Measurements from ENCODE around the gene PRKG1. TPM values are rescaled to one million over a fixed set of nuclear protein-coding genes. Genes with fewer than 3 reads are reported as not detected.

PRKG1 gene
- total RNA-seq, 5 donors from 2014 or later (not counting 1 experiment from before 2014, with no cell fraction given) = 0.03 to 0.26 (median 0.19) TPM; not detected in 1

DNA sequence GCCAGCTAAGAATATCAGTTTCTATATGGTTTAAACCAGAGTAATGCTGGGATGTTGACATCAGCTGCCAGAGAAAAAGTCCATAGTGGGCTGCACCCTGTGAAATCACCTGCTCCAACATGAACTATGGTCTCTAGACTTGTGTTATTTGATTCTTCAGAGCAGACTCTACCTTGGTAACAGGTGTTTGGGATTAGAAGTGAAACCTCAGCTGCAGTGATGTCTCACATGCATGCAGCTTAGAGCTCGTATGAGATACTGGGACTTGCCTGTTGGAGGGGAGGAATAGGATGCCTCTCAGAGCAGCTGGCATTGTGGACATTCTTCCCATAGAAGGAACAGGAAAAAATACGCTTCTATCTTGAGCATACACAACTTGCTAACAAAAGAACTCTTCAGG lies 912.2 kb downstream of the PRKG1 start:
- peaks cover 4% of the 10 kb centered on the region in 3 donors for H3K9me3 Mint-ChIP-seq
- Histone ChIP-seq H3K36me3 (ENCODE audit: control insufficient read depth in 2 of 2, extremely low read depth in 1 of 2, insufficient read depth in 1 of 2, low read length in 1 of 2) (no peaks in the 10 kb centered on the region), H3K27me3 (replicated peaks in 1 of 2; ENCODE audit: control insufficient read depth in 2 of 2, extremely low read depth in 1 of 2, insufficient read depth in 2 of 2, low read length in 1 of 2) (peaks cover 0 to 8% of the 10 kb centered on the region in 2 experiments), H3K27ac (ENCODE audit: low read length) (no peak overlapping the region), H3K4me3 (ENCODE audit: control insufficient read depth in 1 of 2, extremely low read depth in 1 of 2, low read length in 1 of 2) (no peak overlapping the region), H3K9me3 (no peaks in the 10 kb centered on the region), H3K4me1 (ENCODE audit: control insufficient read depth in 1 of 2, extremely low read depth in 1 of 2, insufficient read depth in 2 of 2, low read length in 2 of 2) (no peaks in the 10 kb centered on the region)
- H3K27me3 Mint-ChIP-seq = no peaks in the 10 kb centered on the region
- CTCF ChIA-PET = no interaction called here
- H3K4me1 Mint-ChIP-seq = no peaks in the 10 kb centered on the region
- H3K4me3 Mint-ChIP-seq = no peak overlapping the region
- H3K36me3 Mint-ChIP-seq = no peaks in the 10 kb centered on the region
- no peak for DNase-seq
- ATAC-seq (replicated peaks in 1 of 4) = no peak
- POLR2A ChIA-PET = interaction anchor here in 1 of 2 donors (0.6 kb wide), 1 partner anchor 18 kb away, joined by 3 read pairs; no protein-coding TSS in a partner anchor
- WGBS (ENCODE audit: insufficient coverage) = no CpG with 5 or more reads among the region's 2 CpGs
- no peak overlapping the region for H3K27ac Mint-ChIP-seq

DNA sequence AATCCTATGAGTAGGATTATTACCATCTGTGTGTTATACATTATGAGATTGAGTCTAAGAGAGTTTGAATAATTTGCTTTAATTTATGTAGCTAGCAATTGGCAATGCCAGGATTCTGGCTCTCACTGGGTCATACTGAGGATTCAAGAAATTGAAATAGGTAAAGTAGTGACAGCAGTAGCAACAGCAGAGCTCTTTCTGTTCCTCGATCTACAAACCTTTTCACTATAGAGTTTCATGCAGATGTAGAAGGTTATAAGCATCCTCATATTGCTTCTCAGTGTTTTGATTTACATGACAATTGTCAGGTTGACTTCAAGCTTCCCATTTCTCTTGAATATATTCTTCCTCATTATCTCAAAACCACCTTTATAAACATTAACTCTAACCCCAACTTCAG lies 919.2 kb downstream of the PRKG1 start:
- H3K36me3 ChIP-seq (ENCODE audit: control insufficient read depth in 2 of 2, extremely low read depth in 1 of 2, insufficient read depth in 1 of 2, low read length in 1 of 2) = no peaks in the 10 kb centered on the region
- ChIA-PET POLR2A (no interaction called here), CTCF (interaction anchor here in 1 of 2 donors (1.1 kb wide), 1 partner anchor 15 kb away, joined by 3 read pairs; no protein-coding TSS in a partner anchor)
- ATAC-seq (replicated peaks in 1 of 4) (no peak), DNase-seq (no peak)
- Mint-ChIP-seq H3K4me1 (no peaks in the 10 kb centered on the region), H3K27me3 (no peaks in the 10 kb centered on the region), H3K9me3 (peaks cover 4% of the 10 kb centered on the region in 3 donors), H3K36me3 (no peaks in the 10 kb centered on the region), H3K27ac (no peak overlapping the region), H3K4me3 (no peak overlapping the region)
- H3K27ac ChIP-seq (ENCODE audit: low read length) = no peak overlapping the region
- H3K4me3 ChIP-seq (ENCODE audit: control insufficient read depth in 1 of 2, extremely low read depth in 1 of 2, low read length in 1 of 2) = no peak overlapping the region
- no peaks in the 10 kb centered on the region for H3K4me1 ChIP-seq (ENCODE audit: control insufficient read depth in 1 of 2, extremely low read depth in 1 of 2, insufficient read depth in 2 of 2, low read length in 2 of 2)
- no CpG with 5 or more reads among the region's 1 CpG for WGBS (ENCODE audit: insufficient coverage)
- H3K9me3 ChIP-seq = no peaks in the 10 kb centered on the region
- H3K27me3 ChIP-seq (replicated peaks in 1 of 2; ENCODE audit: control insufficient read depth in 2 of 2, extremely low read depth in 1 of 2, insufficient read depth in 2 of 2, low read length in 1 of 2) = no peaks in the 10 kb centered on the region

DNA sequence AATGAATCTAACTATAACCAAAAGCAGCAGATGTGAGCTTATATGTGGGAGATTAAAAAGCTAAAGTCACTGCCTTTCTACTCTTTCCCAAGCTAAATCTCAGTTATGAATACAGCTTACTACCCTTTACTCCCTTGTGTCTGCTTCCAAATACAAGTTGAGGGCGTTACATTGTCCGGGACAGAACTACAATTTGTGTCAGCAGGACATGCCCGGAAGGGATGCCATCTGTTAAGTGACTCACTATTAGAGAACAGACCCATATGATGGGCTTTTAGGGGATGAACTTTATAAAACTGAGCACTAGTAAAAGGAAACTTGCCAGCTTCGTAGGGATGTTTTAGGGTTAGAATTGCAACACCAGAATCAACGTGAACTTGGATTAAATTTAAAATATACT lies 924.8 kb downstream of the PRKG1 start:
- Mint-ChIP-seq H3K4me1 (no peaks in the 10 kb centered on the region), H3K36me3 (no peaks in the 10 kb centered on the region), H3K27ac (no peak overlapping the region), H3K4me3 (no peak overlapping the region), H3K9me3 (no peaks in the 10 kb centered on the region), H3K27me3 (no peaks in the 10 kb centered on the region)
- ChIA-PET POLR2A (no interaction called here), CTCF (no interaction called here)
- no peaks in the 10 kb centered on the region for H3K36me3 ChIP-seq (ENCODE audit: control insufficient read depth in 2 of 2, extremely low read depth in 1 of 2, insufficient read depth in 1 of 2, low read length in 1 of 2)
- ATAC-seq (replicated peaks in 1 of 4) (no peak), DNase-seq (no peak)
- no peaks in the 10 kb centered on the region for H3K9me3 ChIP-seq
- 80% methylated on average over 1 of the region's 5 CpGs for WGBS (ENCODE audit: insufficient coverage)
- no peaks in the 10 kb centered on the region for H3K27me3 ChIP-seq (replicated peaks in 1 of 2; ENCODE audit: control insufficient read depth in 2 of 2, extremely low read depth in 1 of 2, insufficient read depth in 2 of 2, low read length in 1 of 2)
- H3K27ac ChIP-seq (ENCODE audit: low read length) = no peak overlapping the region
- H3K4me1 ChIP-seq (ENCODE audit: control insufficient read depth in 1 of 2, extremely low read depth in 1 of 2, insufficient read depth in 2 of 2, low read length in 2 of 2) = no peaks in the 10 kb centered on the region
- no peak overlapping the region for H3K4me3 ChIP-seq (ENCODE audit: control insufficient read depth in 1 of 2, extremely low read depth in 1 of 2, low read length in 1 of 2)

DNA sequence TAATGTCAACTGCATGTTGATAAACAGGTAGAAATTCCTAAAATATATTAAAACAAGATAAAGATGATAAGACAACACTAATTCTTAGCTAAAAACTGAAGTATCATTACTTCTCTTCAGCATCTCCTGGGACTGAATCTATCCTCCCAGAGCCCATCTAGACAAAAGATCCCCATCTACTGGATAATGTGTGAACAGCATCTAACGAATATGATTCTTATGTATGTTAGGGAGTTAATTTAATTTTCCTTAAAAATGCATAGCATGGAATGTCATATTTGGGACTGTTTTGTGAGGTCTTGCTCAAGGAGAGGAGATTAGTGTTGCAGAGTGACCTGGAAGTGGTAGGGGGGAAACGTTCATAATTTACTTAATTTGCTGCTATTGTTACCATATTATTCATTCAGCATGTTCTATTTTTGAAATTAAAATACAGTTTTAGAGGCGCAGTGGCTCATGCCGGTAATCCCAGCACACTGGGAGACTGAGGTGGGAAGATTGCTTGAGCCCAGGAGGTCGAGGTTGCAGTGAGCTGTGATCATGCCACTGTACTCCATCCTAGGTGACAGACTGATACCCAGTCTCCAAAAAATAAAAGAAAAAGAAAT lies 930.2 kb downstream of the PRKG1 start:
- Mint-ChIP-seq H3K36me3 (no peaks in the 10 kb centered on the region), H3K4me1 (no peaks in the 10 kb centered on the region), H3K27ac (no peak overlapping the region), H3K4me3 (no peak overlapping the region), H3K27me3 (peaks cover 0 to 3% of the 10 kb centered on the region in 2 donors), H3K9me3 (peaks cover 0 to 7% (median 3%) of the 10 kb centered on the region in 3 donors)
- Histone ChIP-seq H3K27ac (ENCODE audit: low read length) (no peak overlapping the region), H3K9me3 (no peaks in the 10 kb centered on the region), H3K4me1 (ENCODE audit: control insufficient read depth in 1 of 2, extremely low read depth in 1 of 2, insufficient read depth in 2 of 2, low read length in 2 of 2) (no peaks in the 10 kb centered on the region), H3K36me3 (ENCODE audit: control insufficient read depth in 2 of 2, extremely low read depth in 1 of 2, insufficient read depth in 1 of 2, low read length in 1 of 2) (no peaks in the 10 kb centered on the region), H3K27me3 (replicated peaks in 1 of 2; ENCODE audit: control insufficient read depth in 2 of 2, extremely low read depth in 1 of 2, insufficient read depth in 2 of 2, low read length in 1 of 2) (no peaks in the 10 kb centered on the region), H3K4me3 (ENCODE audit: control insufficient read depth in 1 of 2, extremely low read depth in 1 of 2, low read length in 1 of 2) (no peak overlapping the region)
- DNase-seq (peak in 1 of 35 experiments; percentile 1), ATAC-seq (replicated peaks in 1 of 4) (no peak)
- WGBS (ENCODE audit: insufficient coverage) = no CpG with 5 or more reads among the region's 5 CpGs
- POLR2A ChIA-PET = interaction anchor here in 1 of 2 donors (0.7 kb wide), 1 partner anchor 17 kb away, joined by 3 read pairs; no protein-coding TSS in a partner anchor
- CTCF ChIA-PET = no interaction called here

DNA sequence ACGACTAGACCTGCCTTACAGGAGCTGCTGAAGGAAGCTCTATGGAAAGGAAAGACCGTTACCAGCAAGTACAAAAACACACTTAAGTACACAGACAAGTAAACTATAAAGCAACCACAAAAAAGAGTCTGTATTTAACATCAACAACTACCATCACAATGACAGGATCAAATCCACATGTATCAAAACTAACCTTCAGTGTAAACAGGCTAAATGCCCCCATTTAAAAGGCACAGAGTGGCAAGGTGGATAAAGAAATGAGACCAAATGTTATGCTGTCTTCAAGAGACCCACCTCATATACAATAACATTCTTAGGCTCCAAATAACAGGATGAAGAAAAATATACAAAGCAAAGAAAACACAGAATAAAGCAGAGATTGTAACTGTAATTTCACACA lies 932.8 kb downstream of the PRKG1 start:
- H3K27ac ChIP-seq (ENCODE audit: low read length) = no peak overlapping the region
- peaks cover 0 to 3% of the 10 kb centered on the region in 2 donors for H3K27me3 Mint-ChIP-seq

DNA sequence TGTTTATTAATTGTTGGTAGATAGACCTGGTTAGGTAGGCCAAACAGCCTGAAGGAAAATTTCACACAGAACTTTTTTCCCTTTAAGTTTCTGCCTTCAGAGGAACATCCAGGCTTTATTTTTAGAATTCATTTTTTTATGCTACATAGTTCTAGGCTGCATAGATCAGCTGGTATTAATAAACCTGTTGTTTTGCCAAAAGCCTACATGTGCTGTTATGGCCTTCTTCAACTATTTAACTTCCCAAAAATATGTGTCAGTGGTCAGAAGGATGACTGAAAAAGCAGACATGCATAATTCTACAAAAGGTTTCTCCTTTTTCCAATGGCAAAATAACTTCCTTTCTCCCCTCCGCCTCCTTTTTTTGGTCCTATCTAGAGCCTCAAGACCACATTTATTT lies 936.8 kb downstream of the PRKG1 start:
- Mint-ChIP-seq H3K36me3 (no peaks in the 10 kb centered on the region), H3K27ac (no peak overlapping the region), H3K9me3 (peaks cover 6 to 18% (median 15%) of the 10 kb centered on the region in 3 donors), H3K4me3 (no peak overlapping the region), H3K4me1 (no peaks in the 10 kb centered on the region), H3K27me3 (no peaks in the 10 kb centered on the region)
- no peak overlapping the region for H3K4me3 ChIP-seq (ENCODE audit: control insufficient read depth in 1 of 2, extremely low read depth in 1 of 2, low read length in 1 of 2)
- no peaks in the 10 kb centered on the region for H3K9me3 ChIP-seq
- no peaks in the 10 kb centered on the region for H3K4me1 ChIP-seq (ENCODE audit: control insufficient read depth in 1 of 2, extremely low read depth in 1 of 2, insufficient read depth in 2 of 2, low read length in 2 of 2)
- no peak for ATAC-seq (replicated peaks in 1 of 4)
- ChIA-PET CTCF (no interaction called here), POLR2A (no interaction called here)
- no peak for DNase-seq
- WGBS (ENCODE audit: insufficient coverage) = 100% methylated on average over 1 of the region's 1 CpG
- H3K27ac ChIP-seq (ENCODE audit: low read length) = no peak overlapping the region
- no peaks in the 10 kb centered on the region for H3K27me3 ChIP-seq (replicated peaks in 1 of 2; ENCODE audit: control insufficient read depth in 2 of 2, extremely low read depth in 1 of 2, insufficient read depth in 2 of 2, low read length in 1 of 2)
- no peaks in the 10 kb centered on the region for H3K36me3 ChIP-seq (ENCODE audit: control insufficient read depth in 2 of 2, extremely low read depth in 1 of 2, insufficient read depth in 1 of 2, low read length in 1 of 2)

More for the DNA sequence above, 932.8 kb downstream of the PRKG1 start:
- no peak overlapping the region for H3K27ac Mint-ChIP-seq
- H3K36me3 ChIP-seq (ENCODE audit: control insufficient read depth in 2 of 2, extremely low read depth in 1 of 2, insufficient read depth in 1 of 2, low read length in 1 of 2) = no peaks in the 10 kb centered on the region
- no peaks in the 10 kb centered on the region for H3K4me1 Mint-ChIP-seq
- DNase-seq (no peak), ATAC-seq (replicated peaks in 1 of 4) (no peak)
- no CpG with 5 or more reads among the region's 2 CpGs for WGBS (ENCODE audit: insufficient coverage)
- no peaks in the 10 kb centered on the region for H3K36me3 Mint-ChIP-seq
- H3K9me3 Mint-ChIP-seq = peaks cover 6 to 15% (median 11%) of the 10 kb centered on the region in 3 donors
- ChIA-PET POLR2A (no interaction called here), CTCF (no interaction called here)
- H3K4me3 Mint-ChIP-seq = no peak overlapping the region
- no peaks in the 10 kb centered on the region for H3K4me1 ChIP-seq (ENCODE audit: control insufficient read depth in 1 of 2, extremely low read depth in 1 of 2, insufficient read depth in 2 of 2, low read length in 2 of 2)
- H3K27me3 ChIP-seq (replicated peaks in 1 of 2; ENCODE audit: control insufficient read depth in 2 of 2, extremely low read depth in 1 of 2, insufficient read depth in 2 of 2, low read length in 1 of 2) = no peaks in the 10 kb centered on the region
- no peak overlapping the region for H3K4me3 ChIP-seq (ENCODE audit: control insufficient read depth in 1 of 2, extremely low read depth in 1 of 2, low read length in 1 of 2)
- no peaks in the 10 kb centered on the region for H3K9me3 ChIP-seq
